Astrocyte (in vitro differentiated cells and primary cell): ENCODE results near the gene ZBP1. TPM values are rescaled to one million over a fixed set of nuclear protein-coding genes. Genes with fewer than 3 reads are reported as not detected.

Experiments used
- DNase-seq: peaks from one replicate; pipeline ENCODE4 v3.0.0-alpha.2; 2010; ENCODE audit warnings: low read depth
- FAIRE-seq: peaks from 2 replicates; lab custom pipeline; 2011; peaks lifted over from hg19 to GRCh38; lab: Jason Lieb, UNC
- H2AFZ ChIP-seq: 2 replicates; pipeline ENCODE4 v1.6.0; 2012; ENCODE audit warnings: low read depth, low read length, inconsistent platforms
- H3K27ac ChIP-seq: 2 replicates; pipeline ENCODE4 v1.5.1; 2011; ENCODE audit warnings: low read depth, low read length, inconsistent platforms
- H3K27me3 ChIP-seq: 2 replicates; pipeline ENCODE4 v1.6.0; 2011; ENCODE audit warnings: low read length, inconsistent platforms; ENCODE audit not compliant: insufficient read depth
- H3K36me3 ChIP-seq: 2 replicates; pipeline ENCODE4 v1.5.1; 2011; ENCODE audit warnings: low read length, inconsistent platforms; ENCODE audit not compliant: insufficient read depth
- H3K4me1 ChIP-seq: 2 replicates; pipeline ENCODE4 v1.5.1; 2011; ENCODE audit warnings: low read length, inconsistent platforms; ENCODE audit not compliant: insufficient read depth
- H3K4me2 ChIP-seq: 2 replicates; pipeline ENCODE4 v1.6.0; 2012; ENCODE audit warnings: low read length, inconsistent platforms
- H3K4me3 ChIP-seq: 2 replicates; pipeline ENCODE4 v1.5.1; 2011; ENCODE audit warnings: low read depth, mild to moderate bottlenecking, low read length, inconsistent platforms; ENCODE audit not compliant: insufficient read depth
- H3K79me2 ChIP-seq: 2 replicates; pipeline ENCODE4 v1.6.0; 2012; ENCODE audit warnings: mild to moderate bottlenecking, low read length, inconsistent platforms; ENCODE audit not compliant: insufficient read depth
- H3K9ac ChIP-seq: 2 replicates; pipeline ENCODE4 v1.6.0; 2012; ENCODE audit warnings: mild to moderate bottlenecking, low read length, inconsistent platforms
- H3K9me3 ChIP-seq: 2 replicates; pipeline ENCODE4 v1.5.1; 2012; ENCODE audit warnings: low read depth, mild to moderate bottlenecking, low read length, inconsistent platforms; ENCODE audit not compliant: insufficient read depth
- H4K20me1 ChIP-seq: 2 replicates; pipeline ENCODE4 v1.6.0; 2012; ENCODE audit warnings: low read length, inconsistent platforms; ENCODE audit not compliant: insufficient read depth
- H3K27ac Mint-ChIP-seq: one replicate; pipeline ENCODE4 v1.8.0; 2021; ENCODE audit warnings: mild to moderate bottlenecking, mixed read lengths; ENCODE audit not compliant: unreplicated experiment
- H3K27me3 Mint-ChIP-seq: one replicate; pipeline ENCODE4 v1.8.0; 2021; ENCODE audit warnings: low read depth, mixed read lengths; ENCODE audit not compliant: unreplicated experiment
- H3K36me3 Mint-ChIP-seq: one replicate; pipeline ENCODE4 v1.8.0; 2021; ENCODE audit warnings: low read depth, mixed read lengths; ENCODE audit not compliant: unreplicated experiment
- H3K4me1 Mint-ChIP-seq: one replicate; pipeline ENCODE4 v1.8.0; 2021; ENCODE audit warnings: low read depth, mixed read lengths; ENCODE audit not compliant: unreplicated experiment
- H3K4me3 Mint-ChIP-seq: one replicate; pipeline ENCODE4 v1.8.0; 2021; ENCODE audit warnings: mild to moderate bottlenecking, moderate library complexity, mixed read lengths; ENCODE audit not compliant: unreplicated experiment
- H3K9me3 Mint-ChIP-seq: one replicate; pipeline ENCODE4 v1.8.0; 2021; ENCODE audit warnings: mild to moderate bottlenecking, mixed read lengths; ENCODE audit not compliant: unreplicated experiment
- EZH2 ChIP-seq: IDR thresholded peaks from 2 replicates; pipeline ENCODE4 v1.6.1; 2012; ENCODE audit warnings: mild to moderate bottlenecking, low read length, inconsistent platforms; ENCODE audit not compliant: insufficient read depth
- total RNA-seq: library from RNA; stranded (reverse); gene quantifications from 2 replicates; pipeline ENCODE4 v1.2.1, GENCODE V29; 2021
- TF ChIP-seq, protein P1 (sequence below): IDR thresholded peaks from 2 replicates; pipeline ENCODE4 v1.5.1; 2011; ENCODE audit warnings: low read depth, mild to moderate bottlenecking, inconsistent platforms, low read length, moderate library complexity; ENCODE audit not compliant: insufficient read depth

ZBP1 gene
- total RNA-seq, 1 donor from 2014 or later, result not detected

DNA sequence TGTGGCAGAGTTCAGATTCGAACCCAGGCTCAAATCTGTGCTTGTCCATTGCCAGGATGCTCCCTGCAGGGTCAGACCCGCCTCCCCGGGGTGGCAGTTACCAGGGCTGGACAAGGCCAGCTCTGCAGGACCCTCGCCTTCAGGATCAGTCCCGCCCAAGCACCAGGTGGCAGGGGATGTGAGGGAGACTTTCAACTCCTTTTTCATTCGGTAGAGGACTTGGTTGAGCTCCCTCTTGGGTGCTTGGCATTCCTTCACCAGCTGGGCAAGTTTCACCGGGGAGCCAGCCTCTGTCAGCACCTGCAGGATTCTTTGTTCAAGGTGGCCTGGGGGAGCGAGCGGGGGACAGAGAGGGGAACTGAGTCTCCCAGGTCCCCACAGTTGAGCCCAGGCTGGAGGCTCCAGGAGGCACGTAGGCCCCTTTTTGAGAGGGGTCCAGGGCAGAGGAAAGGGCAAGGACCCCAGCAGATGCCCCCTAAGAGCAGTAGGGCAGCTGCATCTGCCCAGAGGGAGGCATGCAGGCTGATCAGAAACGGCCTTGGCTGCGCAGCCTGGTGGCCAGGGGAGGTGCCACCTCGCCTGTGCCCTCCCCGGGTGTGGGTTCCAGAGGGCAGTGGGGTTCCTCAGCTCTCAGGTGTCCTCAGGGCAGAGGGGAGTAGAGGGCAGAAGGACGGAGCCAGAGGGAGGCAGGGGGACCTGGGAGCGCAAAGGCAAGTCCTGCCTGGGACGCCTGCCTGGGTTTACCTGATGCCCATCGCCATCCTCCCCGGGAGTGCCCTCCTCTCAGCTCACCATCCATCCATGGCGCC lies 3.9 kb downstream of the ZBP1 start:
- no peak for FAIRE-seq
- peaks cover 2% of the 10 kb centered on the region for H3K4me1 Mint-ChIP-seq
- no peaks in the 10 kb centered on the region for H3K9me3 ChIP-seq

DNA sequence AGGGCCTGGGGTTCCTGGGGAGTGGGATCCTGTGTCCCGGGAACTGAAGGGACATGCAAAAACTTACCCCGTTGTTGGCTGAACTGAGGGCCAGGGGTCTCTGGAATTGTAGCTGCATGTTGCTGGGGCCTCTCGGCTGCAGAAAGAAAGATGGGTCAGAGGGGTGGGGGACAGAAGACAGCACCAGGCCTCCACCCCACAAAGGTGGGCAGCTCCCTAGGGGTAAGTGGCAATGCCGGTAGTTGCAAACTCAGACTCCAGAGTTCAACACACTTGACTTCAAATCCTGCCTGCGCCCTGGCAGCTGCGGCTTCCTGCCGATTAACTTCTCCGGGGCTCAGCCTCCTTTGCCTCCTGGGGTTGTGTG lies 4.8 kb downstream of the ZBP1 start:
- Mint-ChIP-seq H3K4me3 (no peak overlapping the region), H3K4me1 (peaks cover 2% of the 10 kb centered on the region), H3K36me3 (no peaks in the 10 kb centered on the region), H3K27me3 (peaks cover 47% of the 10 kb centered on the region), H3K9me3 (peaks cover 4% of the 10 kb centered on the region), H3K27ac (no peak overlapping the region)
- H3K4me2 ChIP-seq, result no peak overlapping the region
- no peaks in the 10 kb centered on the region for H4K20me1 ChIP-seq
- no peaks in the 10 kb centered on the region for H3K4me1 ChIP-seq
- TF ChIP-seq EZH2, result no peak
- H3K9me3 ChIP-seq, result no peaks in the 10 kb centered on the region
- H3K36me3 ChIP-seq, result no peaks in the 10 kb centered on the region
- no peaks in the 10 kb centered on the region for H3K79me2 ChIP-seq
- H3K9ac ChIP-seq, result no peak overlapping the region
- H3K27me3 ChIP-seq, result peaks cover 7% of the 10 kb centered on the region
- no peak overlapping the region for H2AFZ ChIP-seq
- FAIRE-seq (no peak), DNase-seq (no peak)
- no peak overlapping the region for H3K27ac ChIP-seq
- H3K4me3 ChIP-seq, result no peak overlapping the region

More for the DNA sequence above, 3.9 kb downstream of the ZBP1 start:
- Histone ChIP-seq H3K4me2 (no peak overlapping the region), H3K79me2 (no peaks in the 10 kb centered on the region), H4K20me1 (no peaks in the 10 kb centered on the region), H3K4me3 (no peak overlapping the region), H3K27me3 (peaks cover 7% of the 10 kb centered on the region), H2AFZ (no peak overlapping the region), H3K4me1 (no peaks in the 10 kb centered on the region), H3K27ac (no peak overlapping the region), H3K36me3 (no peaks in the 10 kb centered on the region), H3K9ac (no peak overlapping the region)
- H3K27me3 Mint-ChIP-seq, result peaks cover 47% of the 10 kb centered on the region
- no peak overlapping the region for H3K4me3 Mint-ChIP-seq
- no peak overlapping the region for H3K27ac Mint-ChIP-seq
- TF ChIP-seq EZH2, result no peak
- TF ChIP-seq, protein P1, sequence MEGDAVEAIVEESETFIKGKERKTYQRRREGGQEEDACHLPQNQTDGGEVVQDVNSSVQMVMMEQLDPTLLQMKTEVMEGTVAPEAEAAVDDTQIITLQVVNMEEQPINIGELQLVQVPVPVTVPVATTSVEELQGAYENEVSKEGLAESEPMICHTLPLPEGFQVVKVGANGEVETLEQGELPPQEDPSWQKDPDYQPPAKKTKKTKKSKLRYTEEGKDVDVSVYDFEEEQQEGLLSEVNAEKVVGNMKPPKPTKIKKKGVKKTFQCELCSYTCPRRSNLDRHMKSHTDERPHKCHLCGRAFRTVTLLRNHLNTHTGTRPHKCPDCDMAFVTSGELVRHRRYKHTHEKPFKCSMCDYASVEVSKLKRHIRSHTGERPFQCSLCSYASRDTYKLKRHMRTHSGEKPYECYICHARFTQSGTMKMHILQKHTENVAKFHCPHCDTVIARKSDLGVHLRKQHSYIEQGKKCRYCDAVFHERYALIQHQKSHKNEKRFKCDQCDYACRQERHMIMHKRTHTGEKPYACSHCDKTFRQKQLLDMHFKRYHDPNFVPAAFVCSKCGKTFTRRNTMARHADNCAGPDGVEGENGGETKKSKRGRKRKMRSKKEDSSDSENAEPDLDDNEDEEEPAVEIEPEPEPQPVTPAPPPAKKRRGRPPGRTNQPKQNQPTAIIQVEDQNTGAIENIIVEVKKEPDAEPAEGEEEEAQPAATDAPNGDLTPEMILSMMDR, result no peak
- H3K36me3 Mint-ChIP-seq, result no peaks in the 10 kb centered on the region
- no peak for DNase-seq
- peaks cover 4% of the 10 kb centered on the region for H3K9me3 Mint-ChIP-seq

- no peaks in the 10 kb centered on the region for H3K9me3 ChIP-seq
- H3K27me3 ChIP-seq, result peaks cover 7% of the 10 kb centered on the region
- no peak overlapping the region for H3K9ac ChIP-seq
- FAIRE-seq (no peak), DNase-seq (no peak)
- Mint-ChIP-seq H3K36me3 (no peaks in the 10 kb centered on the region), H3K27me3 (peaks cover 48% of the 10 kb centered on the region), H3K4me3 (no peak overlapping the region), H3K4me1 (peaks cover 2% of the 10 kb centered on the region), H3K9me3 (peaks cover 4% of the 10 kb centered on the region), H3K27ac (no peak overlapping the region)
- no peaks in the 10 kb centered on the region for H3K36me3 ChIP-seq
- no peak overlapping the region for H2AFZ ChIP-seq
- H3K4me1 ChIP-seq, result no peaks in the 10 kb centered on the region
- TF ChIP-seq, protein P1, result no peak
- no peak overlapping the region for H3K27ac ChIP-seq
- no peak overlapping the region for H3K4me3 ChIP-seq
- H3K4me2 ChIP-seq, result no peak overlapping the region
- no peaks in the 10 kb centered on the region for H4K20me1 ChIP-seq
- H3K79me2 ChIP-seq, result no peaks in the 10 kb centered on the region
Observed at GRCh38 chr20:57614490-57615444, 5.5 kb downstream of the ZBP1 start.
